Measurements from ENCODE around the gene RAB12.

RAB12 gene

DNA sequence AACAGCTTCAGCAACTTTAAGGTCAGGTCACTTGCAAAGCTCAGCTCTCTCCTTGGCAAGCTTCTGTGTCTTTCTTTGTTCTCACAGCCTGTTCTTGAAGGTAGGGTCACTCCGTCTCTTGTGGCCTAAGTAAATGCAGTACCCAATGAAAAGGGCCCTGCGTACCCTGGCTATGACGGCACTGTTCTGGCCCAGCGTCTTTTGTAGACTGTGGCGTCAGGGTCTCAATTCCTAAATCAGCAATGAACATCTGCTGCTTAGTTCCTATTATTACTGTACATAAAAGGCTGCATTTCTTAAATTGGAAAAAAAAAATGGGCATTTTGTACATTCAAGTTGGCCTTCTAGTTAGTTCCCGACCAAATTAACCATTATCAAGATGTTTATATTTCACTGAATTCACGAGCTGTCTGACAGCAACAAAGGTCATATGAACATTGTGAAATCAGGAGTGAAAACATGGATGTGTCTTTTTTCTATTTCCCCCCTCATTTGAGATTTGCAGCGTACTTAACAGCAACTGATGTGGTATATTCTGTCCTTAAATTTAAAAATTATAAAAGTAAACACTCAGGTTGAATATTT, 79.1 kb downstream of the RAB12 start:
- DNase-seq (ENCODE audit: low read depth) = no peak
- TF ChIP-seq CTCF (IDR thresholded peaks at IDR 0.05; ENCODE audit: low read depth, low read length, missing control alignments) = no peak
- no peak overlapping the region for H3K4me3 ChIP-seq (ENCODE audit: low read depth, low read length)
- in situ Hi-C loops (cut with HindIII; ENCODE audit: low sequenced_read_pairs) = no loop called here

- in situ Hi-C loops (cut with HindIII; ENCODE audit: low sequenced_read_pairs) = no loop called here
Measured at GRCh38 chr18:8688816-8689215, 79.6 kb downstream of the RAB12 start.

More at GRCh38 chr18:8688816-8689215, 79.6 kb downstream of the RAB12 start:
- TF ChIP-seq CTCF (IDR thresholded peaks at IDR 0.05; ENCODE audit: low read depth, low read length, missing control alignments) = no peak
- DNase-seq (ENCODE audit: low read depth) = no peak
- no peak overlapping the region for H3K4me3 ChIP-seq (ENCODE audit: low read depth, low read length)

Data from astrocyte of the cerebellum (primary cell).